Right renal pelvis (tissue), 4 donors: ENCODE measurements around the gene TRAK2. TPM values are rescaled to one million over a fixed set of nuclear protein-coding genes. Genes with fewer than 3 reads are reported as not detected.

Source experiments
- polyA plus RNA-seq, 4 donors: library from polyadenylated mRNA; unstranded; fragments of 120-200 nt; gene quantifications; one replicate each; pipeline ENCODE4 v1.2.1, GENCODE V29; 2013; ENCODE audit not compliant: insufficient read length in 4 of 4

Gene TRAK2
- polyA plus RNA-seq, 4 donors: 38.7 to 48.4 (median 45.3) TPM

Other genes starting within 250 kb of the TRAK2 start
- gene CASP8, start 190.9 kb downstream of the TRAK2 start, polyA plus RNA-seq: 10 to 100 TPM; 11.6 to 16.1 (median 14.9) TPM
- gene FLACC1, start 94.1 kb downstream of the TRAK2 start, polyA plus RNA-seq: 1 to 10 TPM; 1.4 to 2.8 (median 1.8) TPM
- gene STRADB, start 282 bp upstream of the TRAK2 start, polyA plus RNA-seq: 10 to 100 TPM; 72.1 to 99.2 (median 90.8) TPM
- gene TMEM237, start 192.0 kb upstream of the TRAK2 start, polyA plus RNA-seq: 10 to 100 TPM; 48.3 to 57.0 (median 54.3) TPM
- under 1 TPM; 0.15 to 0.23 (median 0.17) TPM for gene MPP4, start 247.2 kb upstream of the TRAK2 start, polyA plus RNA-seq